Lower leg skin (tissue), 4 donors: ENCODE results near the gene ZNF76. TPM values are rescaled to one million over a fixed set of nuclear protein-coding genes. Genes with fewer than 3 reads are reported as not detected.

Experiments used
- DNase-seq, 2 donors: peaks; one replicate each; pipeline ENCODE4 v3.0.0-alpha.2; 2019; ENCODE audit warnings: low spot score in 2 of 2
- H3K4me3 ChIP-seq: fragments of 200-600 bp; sonication (generic); 2 replicates; pipeline ENCODE4 v1.5.1; 2017; ENCODE audit warnings: mild to moderate bottlenecking, low read depth; ENCODE audit not compliant: poor library complexity, severe bottlenecking
- CTCF ChIP-seq, 3 donors: fragments of 450-650 bp; IDR thresholded peaks; one replicate each; pipeline ENCODE4 v1.5.1; 2016; ENCODE audit warnings: antibody characterized with exemption in 3 of 3, mild to moderate bottlenecking in 3 of 3, moderate library complexity in 2 of 3
- POLR2A ChIP-seq, 2 donors: fragments of 450-650 bp; IDR thresholded peaks; one replicate each; pipeline ENCODE4 v1.6.1; 2016 to 2017; ENCODE audit warnings: antibody characterized with exemption in 2 of 2, mild to moderate bottlenecking in 1 of 2, moderate library complexity in 1 of 2
- WGBS, 2 donors: methylation state at CpG; one replicate each; pipeline ENCODE4 v1.1.5; 2018; 5-methylcytosine and 5-hydroxymethylcytosine counted together
- intact Hi-C: fragments of 100-400 bp; cut with DNase I; formaldehyde crosslinking; loops from one replicate; pipeline ENCODE4 v1.15.0; 2023; ENCODE audit warnings: low total_unique reads
- total RNA-seq, 4 donors: library from RNA; depleted of rRNA; stranded (reverse); fragments of >200 nt; gene quantifications; one replicate each; pipeline ENCODE4 v1.1.0, GENCODE V29; 2016

The ZNF76 gene
- total RNA-seq, 4 donors from 2014 or later = 12.4 to 21.4 (median 16.8) TPM

GRCh38 chr6:35318196-35319171 is 58.9 kb downstream of the ZNF76 start:
- DNase-seq = peak; percentile 54 to 91
- peak overlapping the region; percentile 15 for H3K4me3 ChIP-seq
- 19 to 20% methylated on average over 50 to 52 of the region's 55 CpGs for WGBS, 2 donors
- intact Hi-C loops = no loop called here
- TF ChIP-seq CTCF (IDR thresholded peaks at IDR 0.05) = no peak
- no peak for TF ChIP-seq POLR2A (IDR thresholded peaks at IDR 0.05)

- DNase-seq = no peak
- intact Hi-C loops = no loop called here
- no peak overlapping the region for H3K4me3 ChIP-seq
- TF ChIP-seq CTCF (IDR thresholded peaks at IDR 0.05) (no peak), POLR2A (IDR thresholded peaks at IDR 0.05) (no peak)
- WGBS, 2 donors = 90 to 93% methylated on average over 20 of the region's 20 CpGs
Observed at GRCh38 chr6:35319346-35320030, 60.0 kb downstream of the ZNF76 start.

GRCh38 chr6:35320031-35320410 is 60.5 kb downstream of the ZNF76 start:
- DNase-seq = no peak
- TF ChIP-seq CTCF (IDR thresholded peaks at IDR 0.05) (no peak), POLR2A (IDR thresholded peaks at IDR 0.05) (no peak)
- H3K4me3 ChIP-seq = no peak overlapping the region
- intact Hi-C loops = no loop called here
- WGBS, 2 donors = 72 to 77% methylated on average over 2 of the region's 2 CpGs

- 89 to 99% methylated on average over 8 of the region's 8 CpGs for WGBS, 2 donors
- no peak for TF ChIP-seq POLR2A (IDR thresholded peaks at IDR 0.05)
- DNase-seq = no peak
- no peak overlapping the region for H3K4me3 ChIP-seq
- intact Hi-C loops = no loop called here
Observed at GRCh38 chr6:35321091-35321490, 61.6 kb downstream of the ZNF76 start.

GRCh38 chr6:35327349-35328027 is 68.0 kb downstream of the ZNF76 start:
- H3K4me3 ChIP-seq = no peak overlapping the region
- intact Hi-C loops = no loop called here
- 40 to 50% methylated on average over 7 of the region's 7 CpGs for WGBS, 2 donors
- DNase-seq = peak in 1 of 2 donors; percentile 33
- no peak for TF ChIP-seq POLR2A (IDR thresholded peaks at IDR 0.05)
- no peak for TF ChIP-seq CTCF (IDR thresholded peaks at IDR 0.05)
